ENCODE data around the gene SPATA21. TPM values are rescaled to one million over a fixed set of nuclear protein-coding genes. Genes with fewer than 3 reads are reported as not detected.
A peak's percentile ranks its signal among the peaks of the same experiment; 100 is the strongest.

The SPATA21 gene
- total RNA-seq, 1 donor from 2014 or later, result not detected

DNA sequence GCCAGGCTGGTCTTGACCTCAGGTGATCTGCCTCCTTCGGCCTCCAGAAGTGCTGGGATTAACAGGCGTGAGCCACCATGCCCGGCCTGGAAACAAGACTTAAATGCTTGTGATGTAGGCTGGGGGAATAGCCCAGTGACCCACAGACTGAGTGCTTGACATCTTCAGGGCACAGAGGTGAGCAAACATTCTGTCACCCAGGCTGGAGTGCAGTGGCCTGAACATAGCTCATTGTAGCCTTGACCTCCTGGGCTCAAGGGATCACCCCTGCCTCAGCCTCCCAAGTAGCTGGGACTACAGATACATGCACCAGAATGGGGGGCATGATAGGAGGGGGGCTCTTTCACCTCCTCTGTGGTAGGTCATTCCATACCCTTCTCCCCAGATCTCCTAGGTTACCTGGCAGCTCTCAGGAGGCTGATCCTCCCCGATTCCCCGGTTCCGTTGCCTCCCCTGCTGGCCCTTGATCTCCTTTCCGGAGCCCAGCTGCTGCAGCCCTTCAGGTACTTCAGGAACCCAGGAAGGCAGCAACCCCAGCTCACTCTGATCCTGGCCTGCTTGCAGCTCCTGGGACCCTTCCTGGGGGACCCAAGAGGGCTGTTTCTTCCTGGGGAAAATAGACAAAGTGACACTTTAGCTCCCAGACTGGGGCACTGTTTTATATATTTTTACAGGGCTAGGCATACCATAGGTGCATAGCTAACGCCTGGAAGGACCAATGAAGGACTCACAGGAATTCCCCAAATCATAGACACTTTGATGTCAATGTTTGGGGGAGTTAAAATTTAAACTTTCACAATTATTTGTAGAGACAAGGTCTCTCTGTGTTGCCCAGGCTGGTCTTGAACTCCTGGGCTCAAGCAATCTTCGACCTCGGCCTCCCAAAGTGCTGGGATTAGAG, 11.8 kb downstream of the SPATA21 start:
- H3K36me3 Mint-ChIP-seq (ENCODE audit: low read depth), result no peaks in the 10 kb centered on the region
- intact Hi-C loops (cut with micrococcal nuclease), result no loop called here
- ATAC-seq (ENCODE audit: low read depth), result no peak
- H3K27me3 Mint-ChIP-seq, result no peaks in the 10 kb centered on the region
- POLR2A ChIA-PET, result interaction anchor here (0.6 kb wide), 1 partner anchor 14 kb away, joined by 5 read pairs; no protein-coding TSS in a partner anchor
- H3K27ac Mint-ChIP-seq, result no peak overlapping the region
- peaks cover 18% of the 10 kb centered on the region for H3K4me1 Mint-ChIP-seq
- no peak for DNase-seq
- H3K4me3 Mint-ChIP-seq, result no peak overlapping the region
- no peaks in the 10 kb centered on the region for H3K9me3 Mint-ChIP-seq
- no peak for TF ChIP-seq CTCF (IDR thresholded peaks at IDR 0.05)
- CTCF ChIA-PET, result interaction anchor here (1.9 kb wide), 1 partner anchor 15 kb away, joined by 6 read pairs; the partner anchor contains the start of gene NECAP2

- intact Hi-C loops (cut with micrococcal nuclease), result loop anchor here (5.0 kb wide), 1 partner anchor 35 kb away; no protein-coding TSS in a partner anchor
- Mint-ChIP-seq H3K4me1 (peaks cover 31% of the 10 kb centered on the region), H3K27ac (no peak overlapping the region), H3K9me3 (no peaks in the 10 kb centered on the region), H3K27me3 (no peaks in the 10 kb centered on the region), H3K4me3 (no peak overlapping the region), H3K36me3 (ENCODE audit: low read depth) (no peaks in the 10 kb centered on the region)
- ATAC-seq (ENCODE audit: low read depth) (no peak), DNase-seq (no peak)
- ChIA-PET CTCF (no interaction called here), POLR2A (interaction anchor here (0.6 kb wide), 1 partner anchor 33 kb away, joined by 3 read pairs; no protein-coding TSS in a partner anchor)
- TF ChIP-seq CTCF (IDR thresholded peaks at IDR 0.05), result no peak
Measured at GRCh38 chr1:16422041-16422440, 15.2 kb downstream of the SPATA21 start.

DNA sequence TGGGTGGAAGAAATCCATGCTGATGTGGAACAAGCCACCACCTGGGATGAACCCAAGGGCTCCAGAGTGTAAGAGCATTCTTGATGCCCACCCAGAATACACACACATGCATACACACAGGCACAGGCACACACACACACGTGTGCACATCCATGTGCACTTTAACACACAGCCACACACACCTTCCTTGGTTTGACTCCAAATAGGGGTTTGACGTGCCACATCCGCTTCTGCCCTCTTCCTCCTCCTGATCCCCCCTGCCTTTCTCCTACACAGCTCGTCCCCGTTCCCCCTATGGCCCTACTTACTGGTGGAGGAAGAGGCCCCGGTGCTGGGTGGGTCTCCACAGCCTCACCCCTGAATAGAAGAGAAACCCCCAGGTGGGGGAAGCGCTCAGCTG, 16.0 kb downstream of the SPATA21 start:
- TF ChIP-seq CTCF (IDR thresholded peaks at IDR 0.05), result no peak
- intact Hi-C loops (cut with micrococcal nuclease), result loop anchor here (2.0 to 5.0 kb wide), 2 partner anchors 20 to 34 kb away; partner anchors contain the start of gene NECAP2
- CTCF ChIA-PET, result interaction anchor here (1.1 to 1.4 kb wide), 3 partner anchors 19 to 69 kb away, joined by 3 to 4 read pairs (median 3); partner anchors contain the start of genes FBXO42 and NECAP2
- H3K27me3 Mint-ChIP-seq, result no peaks in the 10 kb centered on the region
- H3K36me3 Mint-ChIP-seq (ENCODE audit: low read depth), result no peaks in the 10 kb centered on the region
- POLR2A ChIA-PET, result interaction anchor here (0.5 to 1.9 kb wide), 6 partner anchors 19 to 557 kb away, joined by 3 to 14 read pairs (median 5); partner anchors contain the start of genes NECAP2 and SZRD1
- H3K4me3 Mint-ChIP-seq, result peak overlapping the region; percentile 48
- H3K27ac Mint-ChIP-seq, result peak overlapping the region; percentile 84
- peaks cover 31% of the 10 kb centered on the region for H3K4me1 Mint-ChIP-seq
- H3K9me3 Mint-ChIP-seq, result no peaks in the 10 kb centered on the region
- ATAC-seq (ENCODE audit: low read depth) (peak; percentile 8), DNase-seq (no peak)

GRCh38 chr1:16420424-16421118, 16.7 kb downstream of the SPATA21 start:
- CTCF ChIA-PET, result interaction anchor here (1.1 to 1.4 kb wide), 3 partner anchors 20 to 69 kb away, joined by 3 to 4 read pairs (median 3); partner anchors contain the start of genes FBXO42 and NECAP2
- Mint-ChIP-seq H3K36me3 (ENCODE audit: low read depth) (no peaks in the 10 kb centered on the region), H3K4me1 (peaks cover 31% of the 10 kb centered on the region)

More at GRCh38 chr1:16420424-16421118, 16.7 kb downstream of the SPATA21 start:
- H3K27ac Mint-ChIP-seq, result peak overlapping the region; percentile 84
- no peak for TF ChIP-seq CTCF (IDR thresholded peaks at IDR 0.05)
- H3K27me3 Mint-ChIP-seq, result no peaks in the 10 kb centered on the region
- H3K9me3 Mint-ChIP-seq, result no peaks in the 10 kb centered on the region
- H3K4me3 Mint-ChIP-seq, result peak overlapping the region; percentile 48
- intact Hi-C loops (cut with micrococcal nuclease), result loop anchor here (1.0 to 5.0 kb wide), 3 partner anchors 20 to 53 kb away; partner anchors contain the start of genes NECAP2 and SZRD1
- peak; percentile 97 for ATAC-seq (ENCODE audit: low read depth)
- POLR2A ChIA-PET, result interaction anchor here (0.5 to 1.9 kb wide), 6 partner anchors 20 to 556 kb away, joined by 3 to 14 read pairs (median 5); partner anchors contain the start of genes NECAP2 and SZRD1
- DNase-seq, result no peak
